ENCODE measurements around the gene CEMP1. TPM values are rescaled to one million over a fixed set of nuclear protein-coding genes. Genes with fewer than 3 reads are reported as not detected.

CEMP1 gene
- total RNA-seq, 4 donors from 2014 or later = 3.6 to 7.8 (median 3.6) TPM

DNA sequence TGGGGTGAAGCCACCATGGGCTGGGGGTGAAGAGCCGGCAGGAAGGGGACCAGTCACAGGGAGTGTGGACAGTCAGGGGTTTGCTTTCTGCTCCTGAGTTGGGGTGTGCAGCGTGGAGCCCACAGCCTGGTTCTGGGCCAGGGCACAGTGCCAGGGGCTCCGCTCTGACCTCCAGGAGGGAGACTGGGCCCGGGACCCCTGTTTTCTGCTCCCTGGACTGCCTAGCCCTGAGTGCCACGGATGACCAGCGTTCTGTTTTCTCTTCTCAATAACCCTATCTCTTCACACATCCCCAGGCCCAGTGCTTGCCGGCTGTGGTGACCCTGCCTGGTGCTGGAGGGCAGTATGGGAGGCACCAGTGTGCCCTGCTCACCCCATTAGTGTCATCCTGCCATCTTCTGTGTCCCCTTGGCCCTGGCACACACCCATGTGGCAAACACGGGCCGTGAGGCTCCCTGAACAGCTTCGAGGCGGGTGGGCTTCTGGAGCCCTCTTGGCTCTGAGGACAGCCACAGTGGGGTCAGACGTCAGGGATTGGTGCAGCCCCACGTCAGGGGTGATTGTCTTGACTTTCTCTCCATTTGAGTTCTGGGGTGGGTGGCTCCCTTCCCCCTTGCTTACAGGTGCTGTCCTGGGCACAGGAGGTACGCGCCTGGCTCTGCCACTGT lies 1.1 kb downstream of the CEMP1 start:
- WGBS, 2 donors = 96% methylated on average over 14 to 15 of the region's 15 CpGs
- H3K27me3 ChIP-seq = no peaks in the 10 kb centered on the region
- H3K4me1 ChIP-seq = peaks cover 7 to 25% of the 10 kb centered on the region in 2 donors
- no peak overlapping the region for H3K27ac ChIP-seq
- peaks cover 0 to 19% of the 10 kb centered on the region in 2 donors for H3K36me3 ChIP-seq
- no peak overlapping the region for H3K4me3 ChIP-seq (replicated peaks in 1 of 3)
- no peak for TF ChIP-seq CTCF (IDR thresholded peaks at IDR 0.05)
- no peak for TF ChIP-seq POLR2A (IDR thresholded peaks at IDR 0.05)
- intact Hi-C loops (cut with DNase I) = no loop called here
- no peaks in the 10 kb centered on the region for H3K9me3 ChIP-seq
- no peak for DNase-seq

DNA sequence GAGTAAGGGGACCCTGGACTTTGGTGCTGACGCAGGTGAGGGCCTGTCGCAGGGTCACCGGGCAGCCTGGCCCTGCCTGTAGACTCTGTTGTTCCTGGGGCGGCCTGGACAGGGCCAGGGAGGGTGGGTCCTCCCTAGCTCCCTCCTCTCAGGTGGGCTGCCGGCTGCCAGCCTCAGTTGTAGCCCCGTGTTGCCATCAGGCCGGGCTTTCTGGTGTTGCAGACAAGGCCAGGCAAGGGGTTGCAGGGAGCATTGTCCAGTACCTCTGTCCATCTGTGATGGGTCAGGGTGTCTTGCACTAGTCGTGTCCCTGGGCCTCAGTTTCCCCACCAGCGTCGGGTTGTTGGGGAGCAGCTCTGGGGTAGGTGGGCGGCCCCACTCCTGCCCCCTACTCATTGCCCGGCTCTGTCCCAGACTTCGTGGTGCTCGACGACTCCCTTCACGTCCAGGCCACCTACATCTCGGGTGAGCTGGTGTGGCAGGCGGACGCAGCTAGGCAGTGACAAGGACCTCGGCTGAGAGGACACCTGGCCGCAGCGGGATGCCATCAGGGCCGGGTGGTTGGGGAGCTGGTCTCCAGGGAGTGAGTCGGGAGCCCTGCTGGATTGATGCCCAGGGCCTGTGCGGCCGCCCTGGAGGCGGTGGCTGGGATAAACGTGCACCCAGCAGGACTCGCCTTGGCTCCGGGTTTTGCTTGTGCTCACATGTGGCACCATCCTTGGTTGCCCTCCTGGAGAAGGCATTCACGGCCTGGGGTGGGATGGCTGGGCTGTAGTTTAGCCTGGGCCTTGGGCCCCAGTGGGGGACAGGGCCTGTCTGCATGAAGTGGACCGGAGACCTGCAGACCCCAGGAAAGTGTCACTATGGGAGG lies 1.9 kb downstream of the CEMP1 start:
- TF ChIP-seq CTCF (IDR thresholded peaks at IDR 0.05) = no peak
- no peak for TF ChIP-seq POLR2A (IDR thresholded peaks at IDR 0.05)
- Histone ChIP-seq H3K9me3 (no peaks in the 10 kb centered on the region), H3K4me1 (peaks cover 7 to 18% of the 10 kb centered on the region in 2 donors), H3K27ac (no peak overlapping the region), H3K4me3 (replicated peaks in 1 of 3) (no peak overlapping the region), H3K36me3 (peaks cover 0 to 19% of the 10 kb centered on the region in 2 donors), H3K27me3 (no peaks in the 10 kb centered on the region)
- no peak for DNase-seq
- intact Hi-C loops (cut with DNase I) = no loop called here
- 90 to 93% methylated on average over 14 to 16 of the region's 32 CpGs for WGBS, 2 donors

DNA sequence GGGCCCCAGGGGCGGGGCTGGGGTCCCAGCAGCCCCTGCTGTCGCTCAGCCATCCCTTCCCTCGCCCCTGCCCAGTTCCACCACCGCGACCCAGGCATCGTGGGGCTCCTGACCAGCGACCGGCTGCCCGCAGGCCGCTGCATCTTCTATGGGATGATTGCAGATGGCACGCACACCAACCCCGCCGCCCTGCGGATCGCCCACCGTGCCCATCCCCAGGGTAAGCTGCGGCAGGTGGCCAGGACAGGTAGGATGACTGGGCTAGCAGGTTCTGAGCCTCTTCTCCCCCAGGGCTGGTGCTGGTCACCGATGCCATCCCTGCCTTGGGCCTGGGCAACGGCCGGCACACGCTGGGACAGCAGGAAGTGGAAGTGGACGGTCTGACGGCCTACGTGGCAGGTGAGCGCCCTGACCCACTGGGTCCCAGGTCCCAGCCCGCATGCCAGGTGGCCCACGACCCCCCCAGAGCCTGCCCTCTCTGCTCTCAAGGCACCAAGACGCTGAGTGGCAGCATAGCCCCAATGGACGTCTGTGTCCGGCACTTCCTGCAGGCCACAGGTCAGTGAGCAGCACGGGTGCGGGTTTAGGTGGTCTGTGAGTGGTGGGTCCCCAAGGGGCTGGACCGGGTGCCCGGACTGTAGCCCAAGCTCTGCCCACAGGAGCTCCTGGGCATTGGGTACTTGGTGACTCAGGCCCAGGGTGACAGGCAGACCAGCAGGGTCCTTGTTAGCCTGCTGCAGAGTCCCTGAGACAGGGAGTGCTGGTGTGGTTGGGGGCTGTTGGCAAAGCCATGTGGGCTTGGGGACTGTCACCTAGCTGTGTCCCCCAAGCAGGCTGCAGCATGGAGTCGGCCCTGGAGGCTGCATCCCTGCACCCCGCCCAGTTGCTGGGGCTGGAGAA lies 2.8 kb downstream of the CEMP1 start:
- Histone ChIP-seq H3K27ac (no peak overlapping the region), H3K4me3 (replicated peaks in 1 of 3) (no peak overlapping the region), H3K4me1 (peaks cover 7 to 9% of the 10 kb centered on the region in 2 donors), H3K27me3 (no peaks in the 10 kb centered on the region), H3K36me3 (peaks cover 0 to 22% of the 10 kb centered on the region in 2 donors), H3K9me3 (no peaks in the 10 kb centered on the region)
- DNase-seq = no peak
- TF ChIP-seq POLR2A (IDR thresholded peaks at IDR 0.05) = no peak
- intact Hi-C loops (cut with DNase I) = no loop called here
- 94 to 97% methylated on average over 25 to 27 of the region's 36 CpGs for whole genome bisulfite sequencing, 2 donors

- DNase-seq = no peak
- WGBS, 2 donors = 96 to 99% methylated on average over 4 to 24 of the region's 24 CpGs
These were observed 3.5 kb downstream of the CEMP1 start for GRCh38 chr16:2527784-2528100.

More at GRCh38 chr16:2527784-2528100, 3.5 kb downstream of the CEMP1 start:
- intact Hi-C loops (cut with DNase I) = no loop called here
- H3K4me3 ChIP-seq (replicated peaks in 1 of 3) = no peak overlapping the region
- H3K36me3 ChIP-seq = peaks cover 0 to 22% of the 10 kb centered on the region in 2 donors
- H3K9me3 ChIP-seq = no peaks in the 10 kb centered on the region
- H3K27me3 ChIP-seq = no peaks in the 10 kb centered on the region
- TF ChIP-seq CTCF (IDR thresholded peaks at IDR 0.05) (no peak), POLR2A (IDR thresholded peaks at IDR 0.05) (no peak)
- H3K4me1 ChIP-seq = peaks cover 7 to 8% of the 10 kb centered on the region in 2 donors
- H3K27ac ChIP-seq = no peak overlapping the region

Data from thyroid gland (tissue), 4 donors.